ENCODE results near the gene LRRC45.

The LRRC45 gene

GRCh38 chr17:82028966-82029365 lies 5.9 kb downstream of the LRRC45 start:
- TF ChIP-seq ZFP30 (CRISPR knock-in tag; IDR thresholded peaks at IDR 0.05) (no peak), SNAI2 (CRISPR knock-in tag; IDR thresholded peaks at IDR 0.05) (no peak), CSRNP3 (CRISPR knock-in tag; IDR thresholded peaks at IDR 0.05) (no peak), OSR1 (CRISPR knock-in tag; IDR thresholded peaks at IDR 0.05) (no peak), GLIS3 (CRISPR knock-in tag; IDR thresholded peaks at IDR 0.05) (no peak), PATZ1 (CRISPR knock-in tag; IDR thresholded peaks at IDR 0.05; ENCODE audit: borderline replicate concordance) (no peak), ARNTL (CRISPR knock-in tag; IDR thresholded peaks at IDR 0.05; ENCODE audit: borderline replicate concordance, low read depth) (no peak), ZFP3 (CRISPR knock-in tag; IDR thresholded peaks at IDR 0.05) (no peak), ZNF70 (CRISPR knock-in tag; IDR thresholded peaks at IDR 0.05) (no peak), RARB (CRISPR knock-in tag; IDR thresholded peaks at IDR 0.05) (no peak), ISL1 (CRISPR knock-in tag; IDR thresholded peaks at IDR 0.05) (no peak), PPARA (CRISPR knock-in tag; IDR thresholded peaks at IDR 0.05; ENCODE audit: borderline replicate concordance) (no peak), TSHZ2 (CRISPR knock-in tag; IDR thresholded peaks at IDR 0.05) (no peak), TOX (CRISPR knock-in tag; IDR thresholded peaks at IDR 0.05; ENCODE audit: borderline replicate concordance) (no peak), ZNF565 (CRISPR knock-in tag; conservative IDR thresholded peaks at IDR 0.05; ENCODE audit: low read depth) (no peak), CREB5 (CRISPR knock-in tag; IDR thresholded peaks at IDR 0.05; ENCODE audit: low read depth) (no peak)
- TF ChIP-seq, protein P1, sequence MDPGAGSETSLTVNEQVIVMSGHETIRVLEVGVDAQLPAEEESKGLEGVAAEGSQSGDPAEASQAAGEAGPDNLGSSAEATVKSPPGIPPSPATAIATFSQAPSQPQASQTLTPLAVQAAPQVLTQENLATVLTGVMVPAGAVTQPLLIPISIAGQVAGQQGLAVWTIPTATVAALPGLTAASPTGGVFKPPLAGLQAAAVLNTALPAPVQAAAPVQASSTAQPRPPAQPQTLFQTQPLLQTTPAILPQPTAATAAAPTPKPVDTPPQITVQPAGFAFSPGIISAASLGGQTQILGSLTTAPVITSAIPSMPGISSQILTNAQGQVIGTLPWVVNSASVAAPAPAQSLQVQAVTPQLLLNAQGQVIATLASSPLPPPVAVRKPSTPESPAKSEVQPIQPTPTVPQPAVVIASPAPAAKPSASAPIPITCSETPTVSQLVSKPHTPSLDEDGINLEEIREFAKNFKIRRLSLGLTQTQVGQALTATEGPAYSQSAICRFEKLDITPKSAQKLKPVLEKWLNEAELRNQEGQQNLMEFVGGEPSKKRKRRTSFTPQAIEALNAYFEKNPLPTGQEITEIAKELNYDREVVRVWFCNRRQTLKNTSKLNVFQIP (CRISPR knock-in tag; IDR thresholded peaks at IDR 0.05; ENCODE audit: borderline replicate concordance, low read depth) = no peak
- no peak for ATAC-seq

- TF ChIP-seq ZNF8 (CRISPR knock-in tag; IDR thresholded peaks at IDR 0.05) = no peak
- TF ChIP-seq ESRRG (CRISPR knock-in tag; IDR thresholded peaks at IDR 0.05) = no peak
- no peak for TF ChIP-seq CSRNP3 (CRISPR knock-in tag; IDR thresholded peaks at IDR 0.05)
- TF ChIP-seq GLIS3 (CRISPR knock-in tag; IDR thresholded peaks at IDR 0.05) = no peak
- ATAC-seq = no peak
Observed at GRCh38 chr17:82029391-82029790, 6.3 kb downstream of the LRRC45 start.

GRCh38 chr17:82029990-82030469 lies 6.9 kb downstream of the LRRC45 start:
- peak; percentile 20 for ATAC-seq
- no peak for TF ChIP-seq SNAI2 (CRISPR knock-in tag; IDR thresholded peaks at IDR 0.05)
- no peak for TF ChIP-seq ZNF70 (CRISPR knock-in tag; IDR thresholded peaks at IDR 0.05)
- no peak for TF ChIP-seq ESRRG (CRISPR knock-in tag; IDR thresholded peaks at IDR 0.05)
- TF ChIP-seq TCF4 (CRISPR knock-in tag; IDR thresholded peaks at IDR 0.05; ENCODE audit: borderline replicate concordance) = no peak
- TF ChIP-seq, protein P1 (CRISPR knock-in tag; IDR thresholded peaks at IDR 0.05; ENCODE audit: borderline replicate concordance, low read depth) = no peak
- no peak for TF ChIP-seq PPARA (CRISPR knock-in tag; IDR thresholded peaks at IDR 0.05; ENCODE audit: borderline replicate concordance)
- no peak for TF ChIP-seq GLIS3 (CRISPR knock-in tag; IDR thresholded peaks at IDR 0.05)
- TF ChIP-seq CREB5 (CRISPR knock-in tag; IDR thresholded peaks at IDR 0.05; ENCODE audit: low read depth) = no peak
- TF ChIP-seq ZNF8 (CRISPR knock-in tag; IDR thresholded peaks at IDR 0.05) = no peak
- no peak for TF ChIP-seq ZNF565 (CRISPR knock-in tag; conservative IDR thresholded peaks at IDR 0.05; ENCODE audit: low read depth)
- TF ChIP-seq ZC3H10 (CRISPR knock-in tag; IDR thresholded peaks at IDR 0.05) = no peak
- no peak for TF ChIP-seq CSDC2 (CRISPR knock-in tag; IDR thresholded peaks at IDR 0.05)
- TF ChIP-seq TOX (CRISPR knock-in tag; IDR thresholded peaks at IDR 0.05; ENCODE audit: borderline replicate concordance) = no peak
- TF ChIP-seq ZFP30 (CRISPR knock-in tag; IDR thresholded peaks at IDR 0.05) = no peak
